Natural killer cell (primary cell): ENCODE measurements around the gene RALGAPB. TPM values are rescaled to one million over a fixed set of nuclear protein-coding genes. Genes with fewer than 3 reads are reported as not detected.
A peak's percentile ranks its signal among the peaks of the same experiment; 100 is the strongest.

ENCODE experiments used
- ATAC-seq, 3 donors: fragments of 150-1000 bp in 2 of 3; fragments of 200-7000 bp in 1 of 3; cut with Tn5 transposase; 1 replicate in 1 of 3; 2 replicates in 2 of 3; pipeline ENCODE4 v1.10.0; 2021; ENCODE audit warnings: mild to moderate bottlenecking in 2 of 3, moderate library complexity in 2 of 3
- DNase-seq, 2 donors: peaks; one replicate each; pipeline versions ENCODE4 v3.0.0 to v3.0.0-alpha.2; 2013 to 2021; ENCODE audit warnings: mixed read lengths in 1 of 2
- H3K27ac ChIP-seq: one replicate; pipeline ENCODE4 v1.5.1; 2013; ENCODE audit warnings: mild to moderate bottlenecking, low read length
- H3K27me3 ChIP-seq: one replicate; pipeline ENCODE4 v1.6.1; 2013; ENCODE audit warnings: low read length; ENCODE audit not compliant: control insufficient read depth, insufficient read depth
- H3K36me3 ChIP-seq: one replicate; pipeline ENCODE4 v1.6.1; 2013; ENCODE audit warnings: low read length; ENCODE audit not compliant: control insufficient read depth, insufficient read depth
- H3K4me1 ChIP-seq: one replicate; pipeline ENCODE4 v1.6.1; 2013; ENCODE audit warnings: low read length; ENCODE audit not compliant: control insufficient read depth, insufficient read depth
- H3K4me3 ChIP-seq: one replicate; pipeline ENCODE4 v1.5.1; 2013; ENCODE audit warnings: low read length
- H3K9me3 ChIP-seq: one replicate; pipeline ENCODE4 v1.6.1; 2013; ENCODE audit warnings: low read length; ENCODE audit not compliant: control insufficient read depth, insufficient read depth
- H3K27ac Mint-ChIP-seq, 2 donors: one replicate each; pipeline ENCODE4 v1.8.0; 2022; ENCODE audit warnings: mild to moderate bottlenecking in 2 of 2, mixed read lengths in 2 of 2, moderate library complexity in 1 of 2
- H3K27me3 Mint-ChIP-seq, 2 donors: one replicate each; pipeline ENCODE4 v1.8.0; 2022; ENCODE audit warnings: low read depth in 2 of 2, mixed read lengths in 2 of 2
- H3K36me3 Mint-ChIP-seq: one replicate; pipeline ENCODE4 v1.8.0; 2022; ENCODE audit warnings: mixed read lengths
- H3K4me1 Mint-ChIP-seq, 2 donors: one replicate each; pipeline ENCODE4 v1.8.0; 2022; ENCODE audit warnings: mixed read lengths in 2 of 2
- H3K4me3 Mint-ChIP-seq: one replicate; pipeline ENCODE4 v1.8.0; 2022; ENCODE audit warnings: mild to moderate bottlenecking, moderate library complexity, mixed read lengths
- H3K9me3 Mint-ChIP-seq, 2 donors: one replicate each; pipeline ENCODE4 v1.8.0; 2022; ENCODE audit warnings: mixed read lengths in 2 of 2
- CTCF ChIP-seq: fragments of 200-600 bp; IDR thresholded peaks from one replicate; pipeline ENCODE4 v1.8.0; 2022; ENCODE audit warnings: antibody characterized with exemption
- WGBS: methylation state at CpG from one replicate; pipeline ENCODE4 v1.1.7; 2013; ENCODE audit warnings: missing lambda C conversion rate; ENCODE audit not compliant: insufficient coverage; 5-methylcytosine and 5-hydroxymethylcytosine counted together
- intact Hi-C: fragments of 100-400 bp; cut with micrococcal nuclease; formaldehyde crosslinking; loops from one replicate; pipeline ENCODE4 v1.14.2; 2022
- total RNA-seq, 4 donors: library from RNA; stranded (reverse); fragments of 120-200 nt in 1 of 4; gene quantifications; one replicate each; pipeline versions ENCODE4 v1.2.3 to v1.2.4, GENCODE V29; 2013 to 2022

The RALGAPB gene
- total RNA-seq, 3 donors from 2014 or later (not counting 1 experiment from before 2014, with no cell fraction given): 45.1 to 73.1 (median 57.4) TPM

GRCh38 chr20:38548356-38549083 is 75.9 kb downstream of the RALGAPB start:
- H3K9me3 Mint-ChIP-seq: no peaks in the 10 kb centered on the region
- H3K27me3 ChIP-seq: no peaks in the 10 kb centered on the region
- DNase-seq: no peak
- no peaks in the 10 kb centered on the region for H3K4me1 ChIP-seq
- peaks cover 24% of the 10 kb centered on the region for H3K36me3 Mint-ChIP-seq
- no peak overlapping the region for H3K4me3 ChIP-seq
- H3K4me1 Mint-ChIP-seq: no peaks in the 10 kb centered on the region
- intact Hi-C loops: no loop called here
- no peak overlapping the region for H3K27ac ChIP-seq
- H3K27me3 Mint-ChIP-seq: no peaks in the 10 kb centered on the region
- H3K4me3 Mint-ChIP-seq: no peak overlapping the region
- no peak overlapping the region for H3K27ac Mint-ChIP-seq
- no peak for TF ChIP-seq CTCF
- H3K36me3 ChIP-seq: peaks cover 81% of the 10 kb centered on the region
- no peaks in the 10 kb centered on the region for H3K9me3 ChIP-seq
- WGBS: 76% methylated on average over 3 of the region's 3 CpGs
- ATAC-seq: no peak

DNA sequence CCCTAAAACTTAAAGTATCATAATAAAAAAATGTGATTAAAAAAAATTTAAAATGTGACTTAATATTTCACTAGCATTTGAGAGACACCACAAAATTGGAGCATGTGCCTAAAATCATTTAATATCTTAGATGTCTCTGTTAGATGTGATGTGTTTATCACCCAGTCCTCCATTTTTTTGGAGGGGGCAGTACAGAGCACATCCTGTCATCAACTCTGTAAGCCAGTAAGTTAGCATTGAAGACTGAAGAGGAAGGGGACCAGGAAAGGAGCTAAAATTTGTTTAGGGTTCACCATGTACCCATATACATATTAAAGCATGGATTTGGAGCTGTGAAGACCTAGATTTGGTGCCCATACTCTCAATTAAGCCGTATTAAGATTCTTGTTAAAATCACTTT is 77.6 kb downstream of the RALGAPB start:
- H3K27ac ChIP-seq: no peak overlapping the region
- peaks cover 24% of the 10 kb centered on the region for H3K36me3 Mint-ChIP-seq
- H3K4me3 ChIP-seq: no peak overlapping the region
- no peaks in the 10 kb centered on the region for H3K27me3 Mint-ChIP-seq
- WGBS: 100% methylated on average over 1 of the region's 1 CpG
- H3K9me3 ChIP-seq: no peaks in the 10 kb centered on the region
- no peaks in the 10 kb centered on the region for H3K9me3 Mint-ChIP-seq
- intact Hi-C loops: no loop called here
- no peak overlapping the region for H3K27ac Mint-ChIP-seq
- no peak overlapping the region for H3K4me3 Mint-ChIP-seq
- DNase-seq: peak in 1 of 2 donors; percentile 11
- ATAC-seq: peak in 1 of 3 donors; percentile 46
- peaks cover 83% of the 10 kb centered on the region for H3K36me3 ChIP-seq
- TF ChIP-seq CTCF: no peak
- no peaks in the 10 kb centered on the region for H3K4me1 Mint-ChIP-seq
- H3K4me1 ChIP-seq: no peaks in the 10 kb centered on the region
- no peaks in the 10 kb centered on the region for H3K27me3 ChIP-seq

GRCh38 chr20:38551056-38551626 is 78.5 kb downstream of the RALGAPB start:
- Histone ChIP-seq H3K36me3 (peaks cover 82% of the 10 kb centered on the region), H3K9me3 (no peaks in the 10 kb centered on the region), H3K4me1 (no peaks in the 10 kb centered on the region), H3K27ac (no peak overlapping the region), H3K4me3 (no peak overlapping the region), H3K27me3 (no peaks in the 10 kb centered on the region)
- intact Hi-C loops: no loop called here
- peaks cover 17% of the 10 kb centered on the region for H3K36me3 Mint-ChIP-seq
- 98% methylated on average over 7 of the region's 7 CpGs for WGBS
- ATAC-seq (no peak), DNase-seq (no peak)
- H3K9me3 Mint-ChIP-seq: no peaks in the 10 kb centered on the region
- no peaks in the 10 kb centered on the region for H3K27me3 Mint-ChIP-seq
- TF ChIP-seq CTCF: no peak
- no peaks in the 10 kb centered on the region for H3K4me1 Mint-ChIP-seq
- no peak overlapping the region for H3K4me3 Mint-ChIP-seq
- H3K27ac Mint-ChIP-seq: no peak overlapping the region
